HG03025 (cell line): Measurements from ENCODE around the gene CAPS.

Experiments
- ATAC-seq: cut with Tn5 transposase; IDR thresholded peaks from one replicate; pipeline ENCODE4 v1.9.1; 2021; ENCODE audit warnings: mild to moderate bottlenecking, moderate library complexity; ENCODE audit not compliant: unreplicated experiment, low FRiP score

The CAPS gene

GRCh38 chr19:5891938-5892771 is 21.9 kb upstream of the CAPS start:
- no peak for ATAC-seq

DNA sequence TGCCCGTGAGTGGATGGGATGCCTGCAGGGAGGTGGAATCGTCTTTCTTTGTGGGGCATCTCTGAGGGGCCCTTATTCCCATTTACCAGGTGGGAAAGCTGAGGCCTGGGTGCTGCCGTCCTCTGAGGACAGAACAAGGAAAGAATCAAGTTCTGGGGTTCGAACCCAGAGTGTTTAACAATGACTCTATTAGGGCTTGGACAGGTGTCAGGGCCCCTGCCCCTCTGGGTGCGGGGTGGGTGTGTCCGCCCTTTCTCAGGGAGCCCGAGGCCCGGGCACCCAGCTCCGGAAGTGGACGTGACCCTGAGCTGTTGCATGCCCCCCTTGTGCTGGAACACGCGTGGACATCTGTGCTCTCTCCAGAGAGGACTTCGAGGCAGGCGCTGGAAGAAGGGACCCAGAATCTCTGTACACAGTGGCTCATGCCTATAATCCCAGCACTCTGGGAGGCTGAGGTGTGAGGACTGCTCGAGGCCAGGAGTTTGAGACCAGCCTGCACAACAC is 21.2 kb upstream of the CAPS start:
- ATAC-seq: no peak

DNA sequence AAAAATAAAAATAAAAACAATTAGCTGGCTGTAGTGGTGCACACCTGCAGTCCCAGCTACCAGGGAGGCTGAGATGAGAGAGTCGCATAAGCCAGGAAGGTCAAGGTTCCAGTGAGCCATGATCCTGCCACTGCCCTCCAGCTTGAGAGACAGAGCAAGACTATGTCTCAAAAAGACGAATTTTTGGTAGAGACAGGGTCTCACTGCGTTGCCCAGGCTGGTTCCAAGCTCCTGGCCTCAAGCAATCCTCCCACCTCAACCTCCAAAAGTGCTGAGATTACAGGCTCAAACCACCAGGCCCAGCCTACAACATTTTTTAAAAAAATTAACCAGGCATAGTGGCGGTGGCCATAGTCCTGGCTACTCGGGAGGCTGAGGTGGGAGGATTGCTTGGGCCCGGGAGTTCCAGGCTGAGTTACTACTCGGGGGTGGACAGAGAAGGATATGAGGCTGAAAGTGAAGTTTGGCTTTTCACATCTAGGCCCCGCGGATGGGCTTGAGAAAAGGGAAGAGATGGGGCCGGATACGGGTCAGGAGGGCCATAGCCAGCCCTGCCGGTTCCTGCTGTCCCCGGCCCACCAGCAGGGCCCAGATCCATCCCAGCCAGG is 20.7 kb upstream of the CAPS start:
- ATAC-seq: no peak

DNA sequence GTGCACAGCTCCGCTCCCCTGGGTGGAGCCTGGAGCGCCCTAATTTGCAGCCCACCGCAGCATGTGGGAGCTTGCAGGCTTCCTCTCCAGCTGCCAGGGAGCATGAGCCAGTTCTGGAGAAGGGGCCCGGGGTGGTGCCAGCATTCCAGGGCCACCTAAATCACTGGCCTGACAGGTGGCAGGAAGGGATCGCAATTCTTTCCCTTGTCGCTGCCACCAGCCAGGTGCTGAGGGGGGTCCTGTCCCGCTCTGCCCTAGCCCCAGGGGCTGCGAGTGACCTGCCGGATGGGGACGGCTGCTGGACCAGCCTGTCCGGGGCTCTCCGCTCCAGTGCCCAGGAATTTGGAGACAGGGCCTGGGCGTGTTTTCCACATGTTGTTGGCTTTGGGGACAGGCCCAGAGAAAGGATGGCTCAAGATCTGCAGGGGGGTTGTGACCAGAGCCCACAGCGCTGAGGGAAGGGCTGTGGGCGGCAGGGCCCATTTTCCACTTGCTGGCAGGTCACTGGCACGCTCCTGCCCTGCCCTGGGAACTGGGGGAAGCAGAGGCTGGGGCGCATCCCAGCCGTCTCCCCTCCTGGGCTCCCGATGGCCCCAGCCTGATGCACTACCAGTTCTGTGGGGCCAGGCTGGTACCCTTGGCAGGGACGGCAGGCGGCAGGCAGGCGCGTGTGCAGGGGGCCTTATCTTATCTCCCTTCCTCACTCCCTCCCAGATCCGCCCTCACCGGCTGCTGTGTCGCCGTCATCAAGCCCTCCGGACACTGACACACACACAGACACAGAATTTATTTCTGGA is 19.9 kb upstream of the CAPS start:
- ATAC-seq: no peak

GRCh38 chr19:5894704-5895349 is 19.2 kb upstream of the CAPS start:
- ATAC-seq: no peak

DNA sequence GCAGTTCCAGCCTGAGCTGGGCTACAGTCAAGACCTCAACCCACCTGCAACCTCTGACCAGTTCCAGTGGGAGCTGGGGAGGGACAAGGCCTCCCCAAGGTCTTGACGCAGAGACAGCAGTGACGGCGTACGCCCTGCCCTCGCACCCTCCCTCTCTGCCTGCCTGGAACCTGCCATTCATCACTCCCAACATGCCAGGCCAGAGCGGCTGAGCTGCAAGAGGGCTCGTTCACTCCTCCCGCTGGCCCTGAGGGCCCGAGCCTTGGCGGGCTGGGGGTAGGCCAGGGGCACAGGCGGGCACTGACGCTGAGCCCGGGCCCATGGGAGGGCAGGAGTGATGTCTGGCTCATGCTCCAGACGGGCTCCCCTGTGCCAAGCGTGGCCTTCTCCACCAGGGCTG is 18.6 kb upstream of the CAPS start:
- ATAC-seq: no peak

DNA sequence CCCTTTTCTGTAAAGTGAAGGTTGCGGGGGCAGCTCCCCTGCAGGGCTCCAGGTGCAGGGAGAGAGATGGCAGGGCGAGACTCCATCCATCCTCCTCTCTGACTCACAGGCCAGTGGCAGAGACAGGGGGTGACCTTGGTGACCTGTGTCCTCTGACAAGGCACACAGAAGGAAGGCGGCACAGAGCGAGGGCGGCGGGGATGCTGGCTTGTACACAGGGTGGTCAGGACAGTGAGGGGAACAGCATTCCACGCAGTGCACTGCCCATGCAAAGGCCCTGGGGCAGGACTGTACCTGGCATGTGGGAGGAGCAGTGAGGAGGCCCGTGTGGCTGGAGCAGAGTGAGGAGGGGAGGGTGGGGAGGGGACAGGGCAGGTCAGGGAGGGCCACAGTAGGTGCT is 18.2 kb upstream of the CAPS start:
- ATAC-seq: no peak

DNA sequence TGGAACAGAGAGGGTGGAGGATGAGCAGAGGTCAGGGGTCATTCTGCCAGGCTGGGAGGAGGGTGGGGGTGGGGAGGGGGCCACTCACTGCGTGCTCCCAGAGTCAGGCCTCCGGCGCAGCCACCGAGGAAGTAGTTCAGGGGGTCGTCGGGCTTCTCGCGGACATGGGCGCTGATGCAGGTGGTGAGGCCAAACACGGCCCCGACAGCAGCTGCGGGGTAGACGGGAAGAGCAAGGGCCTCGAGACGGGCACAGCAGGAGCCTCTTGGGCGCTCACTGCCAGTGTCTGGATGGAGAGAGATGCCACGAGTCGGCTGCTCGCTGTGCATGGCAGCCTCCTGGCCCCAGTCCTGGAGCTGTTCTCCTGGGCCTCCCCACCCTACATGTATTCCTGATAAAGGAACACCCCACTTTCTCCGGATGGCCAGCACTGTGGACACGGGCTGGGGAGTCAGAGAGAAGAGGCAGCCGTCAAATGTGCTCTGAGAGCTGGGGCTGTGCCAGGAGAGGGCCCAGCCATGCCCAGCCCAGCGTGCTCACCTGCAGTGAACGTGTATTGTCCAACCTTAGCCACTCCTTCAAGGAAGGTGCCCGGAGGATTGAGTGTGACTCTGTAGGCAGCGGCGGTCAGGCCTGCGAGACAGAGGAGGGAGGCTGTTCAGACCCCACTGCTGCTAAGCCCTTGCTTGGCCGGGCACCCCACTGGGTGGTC is 17.5 kb upstream of the CAPS start:
- no peak for ATAC-seq

GRCh38 chr19:5897189-5897969 is 16.7 kb upstream of the CAPS start:
- ATAC-seq: no peak

DNA sequence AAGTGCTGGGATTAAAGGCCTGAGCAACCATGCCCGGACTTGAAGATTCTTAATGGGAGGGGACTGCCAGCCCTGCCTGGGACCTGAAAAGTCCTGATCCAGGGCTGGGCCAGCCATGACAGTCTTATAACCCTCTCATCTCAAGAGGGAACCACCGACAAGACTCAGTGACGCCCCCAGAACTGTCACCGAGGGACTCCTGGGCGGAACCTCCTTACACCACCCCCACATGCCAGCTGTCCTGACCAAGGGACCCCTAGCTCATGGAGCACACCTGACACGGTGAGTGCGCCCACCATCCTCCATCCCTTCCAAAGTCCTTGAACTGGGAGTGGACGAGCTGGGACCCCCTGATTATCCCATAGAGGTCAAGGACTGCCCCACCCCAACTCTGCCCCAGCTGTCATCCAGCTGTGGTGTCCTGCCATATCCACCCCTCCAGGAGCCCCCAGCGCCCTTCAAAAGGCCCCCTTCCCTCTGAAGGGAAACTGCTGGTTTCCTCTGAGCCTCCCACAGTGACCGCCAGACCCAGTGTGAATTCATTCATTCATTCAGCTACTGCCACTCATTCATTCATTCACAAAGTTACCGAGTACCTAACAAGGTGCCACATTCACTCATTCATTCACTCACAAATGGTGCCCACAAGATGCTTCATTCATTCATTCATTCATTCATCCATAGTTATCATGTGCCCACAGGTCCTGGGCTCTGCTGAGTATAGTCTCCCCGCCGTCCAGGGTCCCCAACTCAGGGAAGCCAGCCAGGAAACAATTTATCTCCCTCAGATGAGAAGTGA is 14.1 kb upstream of the CAPS start:
- ATAC-seq: no peak

GRCh38 chr19:5900976-5901375 is 13.1 kb upstream of the CAPS start:
- ATAC-seq: no peak

- no peak for ATAC-seq
Measured at GRCh38 chr19:5903056-5903623, 10.9 kb upstream of the CAPS start.

GRCh38 chr19:5903624-5904351 is 10.3 kb upstream of the CAPS start, which contains the start of gene NDUFA11:
NDUFA11 (minus strand) TSS chr19:5903790; CDS start chr19:5903708, 82 bp downstream.
- ATAC-seq: peak; percentile 34

DNA sequence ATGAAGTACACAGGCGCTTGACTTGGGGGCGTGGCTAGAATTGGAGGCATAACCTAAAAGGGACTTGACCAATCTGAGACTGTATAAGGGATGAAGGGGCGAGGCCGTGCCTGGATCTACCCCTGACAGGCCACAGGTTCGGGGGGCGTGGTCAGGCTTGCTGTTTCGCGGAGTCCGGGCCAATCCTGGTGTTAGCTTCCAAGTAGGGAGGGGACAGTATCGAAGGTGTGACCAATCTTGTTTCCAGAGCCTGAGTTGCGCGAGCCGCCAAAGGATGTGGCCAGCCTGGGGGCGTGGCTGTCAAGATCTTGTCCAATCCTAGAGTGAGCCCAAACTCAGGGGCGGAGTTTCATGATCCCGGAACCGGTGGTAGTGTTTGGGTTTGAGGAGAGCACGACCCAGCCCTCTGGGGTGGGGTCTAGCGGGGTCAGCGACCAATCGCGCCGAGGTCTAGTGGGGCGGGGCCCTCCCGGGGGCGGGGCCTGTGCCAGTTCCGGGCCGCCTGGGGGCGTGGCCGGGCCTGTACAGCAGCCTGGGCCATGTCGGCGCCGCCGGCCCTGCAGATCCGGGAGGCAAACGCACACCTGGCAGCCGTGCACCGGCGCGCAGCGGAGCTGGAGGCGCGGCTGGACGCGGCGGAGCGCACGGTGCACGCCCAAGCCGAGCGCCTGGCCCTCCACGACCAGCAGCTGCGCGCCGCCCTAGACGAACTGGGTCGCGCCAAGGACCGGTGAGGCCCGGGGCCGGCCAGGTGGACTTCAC is 9.5 kb upstream of the CAPS start, which contains the start of gene VMAC:
Gene VMAC, plus strand, starts transcription at position 521 of the 762 bp plus-strand sequence. Its CDS starts 19 bp downstream, at position 540.
- peak; percentile 70 for ATAC-seq

DNA sequence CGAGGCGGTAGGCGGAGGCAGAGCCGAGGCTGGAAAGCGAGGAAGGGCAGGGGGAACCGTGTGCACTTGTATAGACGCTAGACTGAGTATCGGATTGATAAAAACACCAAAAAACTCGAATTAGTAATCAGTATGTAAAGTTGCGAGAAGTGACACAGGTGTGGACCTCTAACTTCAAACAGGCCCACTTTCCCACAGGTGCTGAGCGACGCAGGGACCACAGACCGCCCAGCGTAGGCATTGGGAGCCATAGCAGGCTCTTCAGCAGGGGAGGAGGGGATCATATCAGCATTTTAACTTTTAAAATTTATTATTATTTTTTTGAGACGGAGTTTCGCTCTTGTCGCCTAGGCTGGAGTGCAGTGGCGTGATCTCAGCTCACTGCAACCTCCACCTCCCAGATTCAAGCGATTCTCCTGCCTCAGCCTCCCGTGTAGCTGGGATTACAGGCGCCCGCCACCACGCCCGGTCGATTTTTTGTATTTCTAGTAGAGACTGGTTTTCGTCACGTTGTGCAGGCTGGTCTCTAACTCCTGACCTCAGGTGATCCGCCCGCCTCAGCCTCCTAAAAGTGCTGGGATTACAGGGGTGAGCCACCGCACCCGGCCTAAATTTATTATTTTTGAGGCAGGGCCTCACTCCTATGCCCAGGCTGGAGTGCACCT is 8.8 kb upstream of the CAPS start:
- no peak for ATAC-seq

DNA sequence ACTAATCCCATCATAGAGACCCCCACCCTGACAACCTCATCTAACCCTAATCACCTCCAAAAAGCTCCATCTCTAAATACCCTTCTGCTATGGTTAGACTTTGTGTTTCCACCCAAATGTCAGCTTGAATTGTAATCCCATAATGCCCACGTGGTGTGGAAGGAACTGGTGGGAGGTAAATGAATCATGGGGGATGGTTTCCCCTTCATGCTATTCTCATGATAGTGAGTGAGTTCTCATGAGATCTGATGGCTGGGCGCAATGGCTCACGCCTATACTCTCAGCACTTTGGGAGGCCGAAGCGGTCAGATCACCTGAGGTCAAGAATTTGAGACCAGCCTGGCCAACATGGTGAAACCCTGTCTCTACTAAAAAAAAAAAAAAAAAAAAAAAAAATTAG is 6.8 kb upstream of the CAPS start:
- no peak for ATAC-seq
